ENCODE measurements around the gene KSR2.

DNA sequence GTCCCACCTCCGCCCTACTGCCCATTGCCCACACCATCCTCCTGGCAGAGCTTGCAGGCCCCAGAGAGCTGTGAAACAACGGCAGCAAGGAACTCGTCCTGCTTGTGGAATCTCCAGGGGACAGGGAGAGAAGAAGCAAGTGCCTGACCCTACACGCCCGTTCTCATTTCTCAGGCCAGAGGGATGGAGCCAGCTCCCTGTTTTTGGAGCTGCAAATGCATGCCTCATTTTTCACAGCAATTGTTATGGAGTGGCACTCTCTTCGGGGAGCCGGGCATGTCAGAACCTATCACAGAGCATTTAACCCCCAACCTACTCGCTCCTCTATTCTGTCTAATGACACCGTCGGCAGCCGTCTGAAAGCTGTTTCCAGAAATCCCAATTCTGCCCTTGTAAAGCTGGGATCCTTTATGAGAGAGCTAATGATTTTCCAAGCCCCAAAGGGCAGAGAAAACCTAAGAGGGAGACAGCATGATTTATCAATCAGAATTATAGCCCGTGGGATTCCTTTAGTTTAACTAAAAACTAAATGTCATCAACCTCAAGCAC lies 385.0 kb downstream of the KSR2 start:
- TF ChIP-seq, protein P1, sequence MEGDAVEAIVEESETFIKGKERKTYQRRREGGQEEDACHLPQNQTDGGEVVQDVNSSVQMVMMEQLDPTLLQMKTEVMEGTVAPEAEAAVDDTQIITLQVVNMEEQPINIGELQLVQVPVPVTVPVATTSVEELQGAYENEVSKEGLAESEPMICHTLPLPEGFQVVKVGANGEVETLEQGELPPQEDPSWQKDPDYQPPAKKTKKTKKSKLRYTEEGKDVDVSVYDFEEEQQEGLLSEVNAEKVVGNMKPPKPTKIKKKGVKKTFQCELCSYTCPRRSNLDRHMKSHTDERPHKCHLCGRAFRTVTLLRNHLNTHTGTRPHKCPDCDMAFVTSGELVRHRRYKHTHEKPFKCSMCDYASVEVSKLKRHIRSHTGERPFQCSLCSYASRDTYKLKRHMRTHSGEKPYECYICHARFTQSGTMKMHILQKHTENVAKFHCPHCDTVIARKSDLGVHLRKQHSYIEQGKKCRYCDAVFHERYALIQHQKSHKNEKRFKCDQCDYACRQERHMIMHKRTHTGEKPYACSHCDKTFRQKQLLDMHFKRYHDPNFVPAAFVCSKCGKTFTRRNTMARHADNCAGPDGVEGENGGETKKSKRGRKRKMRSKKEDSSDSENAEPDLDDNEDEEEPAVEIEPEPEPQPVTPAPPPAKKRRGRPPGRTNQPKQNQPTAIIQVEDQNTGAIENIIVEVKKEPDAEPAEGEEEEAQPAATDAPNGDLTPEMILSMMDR (IDR thresholded peaks at IDR 0.05 in 4 of 5, conservative IDR thresholded peaks at IDR 0.05 in 1 of 5): no peak
- no peak for TF ChIP-seq POLR2A (IDR thresholded peaks at IDR 0.05)

All from gastrocnemius medialis (tissue), 4 donors.